Right atrium auricular region (tissue), 2 donors: ENCODE results near the gene CDC42EP3. TPM values are rescaled to one million over a fixed set of nuclear protein-coding genes. Genes with fewer than 3 reads are reported as not detected.
A peak's percentile ranks its signal among the peaks of the same experiment; 100 is the strongest.

Experiments
- DNase-seq: peaks from one replicate; pipeline ENCODE4 v3.0.0-alpha.2; 2019; ENCODE audit warnings: low spot score
- H3K27ac ChIP-seq, 2 donors: fragments of 200-600 bp; sonication (generic); 1 replicate in 1 of 2; 2 replicates in 1 of 2; pipeline ENCODE4 v1.5.1; 2016 to 2019
- H3K27me3 ChIP-seq, 2 donors: fragments of 200-600 bp; sonication (generic); one replicate each; pipeline versions ENCODE4 v1.5.1 to v1.6.0; 2017 to 2019
- H3K36me3 ChIP-seq: fragments of 200-600 bp; sonication (generic); one replicate; pipeline ENCODE4 v1.5.1; 2016
- H3K4me1 ChIP-seq, 2 donors: fragments of 200-600 bp; sonication (generic); one replicate each; pipeline versions ENCODE4 v1.5.1 to v1.6.0; 2017 to 2019
- H3K4me3 ChIP-seq, 2 donors: fragments of 200-600 bp; sonication (generic); 1 replicate in 1 of 2; 2 replicates in 1 of 2; pipeline ENCODE4 v1.5.1; 2017 to 2019; ENCODE audit warnings: mild to moderate bottlenecking in 1 of 2, moderate library complexity in 1 of 2
- H3K9me3 ChIP-seq, 2 donors: fragments of 200-600 bp; sonication (generic); one replicate each; pipeline ENCODE4 v1.5.1; 2019
- CTCF ChIP-seq, 2 donors: fragments of 200-600 bp; sonication (generic); IDR thresholded peaks; one replicate each; pipeline ENCODE4 v1.5.1; 2019; ENCODE audit warnings: antibody characterized with exemption in 2 of 2
- total RNA-seq, 2 donors: library from RNA; depleted of rRNA; stranded (reverse); fragments of >200 nt; gene quantifications; one replicate each; pipeline ENCODE4 v1.1.0, GENCODE V29; 2016

The CDC42EP3 gene
- total RNA-seq, 2 donors from 2014 or later = 38.5 to 105 TPM

- no peak for TF ChIP-seq CTCF (IDR thresholded peaks at IDR 0.05)
- DNase-seq = no peak
- peak overlapping the region; percentile 83 to 93 for H3K27ac ChIP-seq
These were observed 20.8 kb downstream of the CDC42EP3 start for GRCh38 chr2:37650548-37651093.

GRCh38 chr2:37649518-37649917 is 21.9 kb downstream of the CDC42EP3 start:
- no peak for DNase-seq
- H3K4me1 ChIP-seq = peaks cover 0 to 93% of the 10 kb centered on the region in 2 donors
- no peaks in the 10 kb centered on the region for H3K27me3 ChIP-seq
- H3K9me3 ChIP-seq = no peaks in the 10 kb centered on the region
- no peak overlapping the region for H3K4me3 ChIP-seq
- peak overlapping the region; percentile 83 to 93 for H3K27ac ChIP-seq
- no peak for TF ChIP-seq CTCF (IDR thresholded peaks at IDR 0.05)
- peaks cover 35% of the 10 kb centered on the region for H3K36me3 ChIP-seq

More at GRCh38 chr2:37650548-37651093, 20.8 kb downstream of the CDC42EP3 start:
- Histone ChIP-seq H3K27me3 (no peaks in the 10 kb centered on the region), H3K36me3 (peaks cover 24% of the 10 kb centered on the region), H3K9me3 (no peaks in the 10 kb centered on the region), H3K4me3 (no peak overlapping the region), H3K4me1 (peaks cover 0 to 98% of the 10 kb centered on the region in 2 donors)

GRCh38 chr2:37648331-37649011 is 23.0 kb downstream of the CDC42EP3 start:
- Histone ChIP-seq H3K27me3 (no peaks in the 10 kb centered on the region), H3K4me3 (no peak overlapping the region), H3K36me3 (peaks cover 42% of the 10 kb centered on the region), H3K4me1 (peaks cover 0 to 89% of the 10 kb centered on the region in 2 donors), H3K9me3 (no peaks in the 10 kb centered on the region), H3K27ac (peak overlapping the region; percentile 83 to 93)
- TF ChIP-seq CTCF (IDR thresholded peaks at IDR 0.05) = peak in 1 of 2 donors; percentile 39
- no peak for DNase-seq

GRCh38 chr2:37647971-37648330 is 23.5 kb downstream of the CDC42EP3 start:
- Histone ChIP-seq H3K4me1 (peaks cover 0 to 88% of the 10 kb centered on the region in 2 donors), H3K27ac (peak overlapping the region; percentile 83 to 93), H3K4me3 (no peak overlapping the region), H3K27me3 (no peaks in the 10 kb centered on the region), H3K9me3 (no peaks in the 10 kb centered on the region), H3K36me3 (peaks cover 47% of the 10 kb centered on the region)
- DNase-seq = no peak
- no peak for TF ChIP-seq CTCF (IDR thresholded peaks at IDR 0.05)

GRCh38 chr2:37645836-37646235 is 25.6 kb downstream of the CDC42EP3 start:
- H3K36me3 ChIP-seq = peaks cover 64% of the 10 kb centered on the region
- peak overlapping the region in 1 of 2 donors; percentile 83 for H3K27ac ChIP-seq

More at GRCh38 chr2:37645836-37646235, 25.6 kb downstream of the CDC42EP3 start:
- Histone ChIP-seq H3K27me3 (no peaks in the 10 kb centered on the region), H3K4me1 (peaks cover 0 to 78% of the 10 kb centered on the region in 2 donors), H3K9me3 (no peaks in the 10 kb centered on the region), H3K4me3 (no peak overlapping the region)
- DNase-seq = no peak
- TF ChIP-seq CTCF (IDR thresholded peaks at IDR 0.05) = no peak
